ENCODE measurements around the gene CYP46A1.

Gene CYP46A1

GRCh38 chr14:99747582-99748330 lies 63.7 kb downstream of the CYP46A1 start:
- Histone ChIP-seq H3K36me3 (ENCODE audit: insufficient read depth, low read length) (no peaks in the 10 kb centered on the region), H3K4me1 (ENCODE audit: insufficient read depth, low read length) (peaks cover 37% of the 10 kb centered on the region), H3K9me3 (ENCODE audit: control insufficient read depth, insufficient read depth, low read length) (no peaks in the 10 kb centered on the region), H3K9ac (ENCODE audit: low read depth, low read length) (no peak overlapping the region)

GRCh38 chr14:99748529-99748928 lies 64.4 kb downstream of the CYP46A1 start:
- Histone ChIP-seq H3K4me1 (ENCODE audit: insufficient read depth, low read length) (peaks cover 38% of the 10 kb centered on the region), H3K36me3 (ENCODE audit: insufficient read depth, low read length) (no peaks in the 10 kb centered on the region), H3K9ac (ENCODE audit: low read depth, low read length) (no peak overlapping the region), H3K9me3 (ENCODE audit: control insufficient read depth, insufficient read depth, low read length) (no peaks in the 10 kb centered on the region)

- H3K9me3 ChIP-seq (ENCODE audit: control insufficient read depth, insufficient read depth, low read length) = no peaks in the 10 kb centered on the region
- no peaks in the 10 kb centered on the region for H3K36me3 ChIP-seq (ENCODE audit: insufficient read depth, low read length)
- H3K4me1 ChIP-seq (ENCODE audit: insufficient read depth, low read length) = peaks cover 32% of the 10 kb centered on the region; the same call in 1 of the 2 replicates
- no peak overlapping the region for H3K9ac ChIP-seq (ENCODE audit: low read depth, low read length)
Observed at GRCh38 chr14:99749142-99749541, 65.0 kb downstream of the CYP46A1 start.

- no peaks in the 10 kb centered on the region for H3K36me3 ChIP-seq (ENCODE audit: insufficient read depth, low read length)
- peaks cover 25% of the 10 kb centered on the region; the same call in 1 of the 2 replicates for H3K4me1 ChIP-seq (ENCODE audit: insufficient read depth, low read length)
- H3K9me3 ChIP-seq (ENCODE audit: control insufficient read depth, insufficient read depth, low read length) = no peaks in the 10 kb centered on the region
- no peak overlapping the region for H3K9ac ChIP-seq (ENCODE audit: low read depth, low read length)
Observed at GRCh38 chr14:99749763-99750715, 65.9 kb downstream of the CYP46A1 start.

GRCh38 chr14:99750746-99751450 lies 66.8 kb downstream of the CYP46A1 start:
- peaks cover 20% of the 10 kb centered on the region; the same call in 1 of the 2 replicates for H3K4me1 ChIP-seq (ENCODE audit: insufficient read depth, low read length)
- no peak overlapping the region for H3K9ac ChIP-seq (ENCODE audit: low read depth, low read length)
- H3K36me3 ChIP-seq (ENCODE audit: insufficient read depth, low read length) = no peaks in the 10 kb centered on the region
- H3K9me3 ChIP-seq (ENCODE audit: control insufficient read depth, insufficient read depth, low read length) = no peaks in the 10 kb centered on the region

- H3K4me1 ChIP-seq (ENCODE audit: insufficient read depth, low read length) = peaks cover 12% of the 10 kb centered on the region; the same call in 1 of the 2 replicates
Observed at GRCh38 chr14:99751539-99752485, 67.7 kb downstream of the CYP46A1 start.

GRCh38 chr14:99752486-99753121 lies 68.5 kb downstream of the CYP46A1 start:
- Histone ChIP-seq H3K9me3 (ENCODE audit: control insufficient read depth, insufficient read depth, low read length) (no peaks in the 10 kb centered on the region), H3K4me1 (ENCODE audit: insufficient read depth, low read length) (peaks cover 12% of the 10 kb centered on the region; the same call in 1 of the 2 replicates), H3K36me3 (ENCODE audit: insufficient read depth, low read length) (no peaks in the 10 kb centered on the region), H3K9ac (ENCODE audit: low read depth, low read length) (no peak overlapping the region)

More at GRCh38 chr14:99751539-99752485, 67.7 kb downstream of the CYP46A1 start:
- H3K36me3 ChIP-seq (ENCODE audit: insufficient read depth, low read length) = no peaks in the 10 kb centered on the region
- H3K9ac ChIP-seq (ENCODE audit: low read depth, low read length) = no peak overlapping the region
- no peaks in the 10 kb centered on the region for H3K9me3 ChIP-seq (ENCODE audit: control insufficient read depth, insufficient read depth, low read length)

GRCh38 chr14:99753225-99754140 lies 69.4 kb downstream of the CYP46A1 start:
- peaks cover 18% of the 10 kb centered on the region; the same call in 1 of the 2 replicates for H3K4me1 ChIP-seq (ENCODE audit: insufficient read depth, low read length)

GRCh38 chr14:99754141-99755067 lies 70.3 kb downstream of the CYP46A1 start:
- Histone ChIP-seq H3K9ac (ENCODE audit: low read depth, low read length) (no peak overlapping the region), H3K36me3 (ENCODE audit: insufficient read depth, low read length) (no peaks in the 10 kb centered on the region), H3K4me1 (ENCODE audit: insufficient read depth, low read length) (peaks cover 27% of the 10 kb centered on the region), H3K9me3 (ENCODE audit: control insufficient read depth, insufficient read depth, low read length) (no peaks in the 10 kb centered on the region)

More at GRCh38 chr14:99753225-99754140, 69.4 kb downstream of the CYP46A1 start:
- no peak overlapping the region for H3K9ac ChIP-seq (ENCODE audit: low read depth, low read length)
- no peaks in the 10 kb centered on the region for H3K36me3 ChIP-seq (ENCODE audit: insufficient read depth, low read length)
- H3K9me3 ChIP-seq (ENCODE audit: control insufficient read depth, insufficient read depth, low read length) = no peaks in the 10 kb centered on the region

GRCh38 chr14:99755068-99755405 lies 70.9 kb downstream of the CYP46A1 start:
- Histone ChIP-seq H3K9me3 (ENCODE audit: control insufficient read depth, insufficient read depth, low read length) (no peaks in the 10 kb centered on the region), H3K36me3 (ENCODE audit: insufficient read depth, low read length) (no peaks in the 10 kb centered on the region), H3K9ac (ENCODE audit: low read depth, low read length) (no peak overlapping the region), H3K4me1 (ENCODE audit: insufficient read depth, low read length) (peaks cover 32% of the 10 kb centered on the region)

Measured in ES-I3 (cell line).